K562 (cell line): ENCODE data around the gene ARHGAP35. TPM values are rescaled to one million over a fixed set of nuclear protein-coding genes. Genes with fewer than 3 reads are reported as not detected.

ENCODE experiments used
- ATAC-seq: fragments of 200-7000 bp; cut with Tn5 transposase; 3 replicates; pipeline ENCODE4 v1.9.1; 2020; ENCODE audit warnings: moderate library complexity
- BruUV-seq: library from RNA; stranded (reverse); fragments of 400-500 nt; replicated peaks from 2 replicates; lab custom pipeline; 2021; lab: Mats Ljungman, UMichigan
- CTCF ChIA-PET: fragments of 300-600 bp; formaldehyde crosslinking; extraction: SDS; loops from one replicate; lab custom pipeline; 2021; ENCODE audit warnings: low intra/inter-chr PET ratio; lab: Yijun Ruan, JAX
- POLR2A ChIA-PET: fragments of 300-600, 350-650 bp; sonication (Branson Sonifier 250); formaldehyde crosslinking; extraction: SDS; loops from one replicate; lab custom pipeline; 2021; ENCODE audit warnings: antibody characterized with exemption, inconsistent platforms; lab: Yijun Ruan, JAX
- DNase-seq, 4 experiments: peaks; one replicate each; pipeline versions ENCODE4 v3.0.0 to v3.0.0-alpha.2; 2011 to 2018; ENCODE audit warnings: low spot score in 3 of 4, mixed read lengths in 3 of 4; ENCODE audit errors: extremely low read depth in 1 of 4
- FAIRE-seq: peaks from 2 replicates; lab custom pipeline; 2011; peaks lifted over from hg19 to GRCh38; lab: Jason Lieb, UNC
- H2AFZ ChIP-seq: 2 replicates; pipeline ENCODE4 v1.6.0; 2011; ENCODE audit warnings: low read depth, low read length, control low read depth, inconsistent platforms
- H3K27ac ChIP-seq: fragments of 200-600 bp; 3 replicates; pipeline ENCODE4 v1.8.0; 2011; ENCODE audit warnings: low read depth, mild to moderate bottlenecking, control low read depth, inconsistent platforms, low read length, moderate library complexity, mixed read lengths; ENCODE audit errors: extremely low read depth
- H3K27me3 ChIP-seq, 2 experiments: fragments of 300-600 bp in 1 of 2; 2 replicates in 1 of 2; 3 replicates in 1 of 2; pipeline versions ENCODE4 v1.6.0 to v1.8.0; 2011; ENCODE audit warnings: inconsistent platforms in 2 of 2, low read length in 2 of 2, mild to moderate bottlenecking in 1 of 2, mixed read lengths in 1 of 2, moderate library complexity in 1 of 2; ENCODE audit not compliant: control insufficient read depth in 2 of 2, insufficient read depth in 2 of 2
- H3K36me3 ChIP-seq: fragments of 300-600 bp; 3 replicates; pipeline ENCODE4 v1.8.0; 2011; ENCODE audit warnings: mild to moderate bottlenecking, low read length, inconsistent platforms; ENCODE audit not compliant: control insufficient read depth, insufficient read depth
- H3K4me1 ChIP-seq, 2 experiments: fragments of 200-600 bp in 1 of 2; replicated peaks in 1 of 2; 2 replicates in 1 of 2; 3 replicates in 1 of 2; pipeline versions ENCODE4 v1.5.1 to v1.8.0; 2011; ENCODE audit warnings: inconsistent platforms in 2 of 2, low read length in 2 of 2, mild to moderate bottlenecking in 1 of 2, mixed read lengths in 1 of 2, moderate library complexity in 1 of 2; ENCODE audit not compliant: control insufficient read depth in 2 of 2, insufficient read depth in 2 of 2
- H3K4me2 ChIP-seq: 2 replicates; pipeline ENCODE4 v1.6.1; 2011; ENCODE audit warnings: low read length, control low read depth, inconsistent platforms, mixed read lengths; ENCODE audit not compliant: insufficient read depth
- H3K4me3 ChIP-seq: fragments of 200-600 bp; sonication (generic), shearing (Covaris generic); 2 replicates; pipeline ENCODE4 v1.5.1; 2016; ENCODE audit warnings: control low read depth, inconsistent platforms
- H3K79me2 ChIP-seq: fragments of 200-600 bp; 3 replicates; pipeline ENCODE4 v1.8.0; 2011; ENCODE audit warnings: low read length, inconsistent platforms; ENCODE audit not compliant: control insufficient read depth, insufficient read depth
- H3K9ac ChIP-seq, 2 experiments: 2 replicates each; pipeline versions ENCODE4 v1.6.0 to v1.6.1; 2011; ENCODE audit warnings: low read depth in 2 of 2, low read length in 2 of 2, control low read depth in 1 of 2, inconsistent platforms in 1 of 2, mild to moderate bottlenecking in 1 of 2, mixed read lengths in 1 of 2; ENCODE audit not compliant: insufficient read depth in 1 of 2
- H3K9me1 ChIP-seq: one replicate; pipeline ENCODE4 v1.6.0; 2011; ENCODE audit warnings: inconsistent platforms, mild to moderate bottlenecking, low read length, moderate library complexity; ENCODE audit not compliant: control insufficient read depth, insufficient read depth
- H3K9me3 ChIP-seq: replicated peaks from 2 replicates; pipeline ENCODE4 v1.5.1; 2011; ENCODE audit warnings: low read depth, low read length, inconsistent platforms; ENCODE audit not compliant: control insufficient read depth, insufficient read depth
- H4K20me1 ChIP-seq: replicated peaks from 2 replicates; pipeline ENCODE4 v1.6.1; 2011; ENCODE audit warnings: low read length, inconsistent platforms, mixed read lengths; ENCODE audit not compliant: control insufficient read depth, insufficient read depth
- HDAC3 ChIP-seq: fragments of 450-650 bp; IDR thresholded peaks from 2 replicates; pipeline ENCODE4 v1.6.1; 2018; ENCODE audit warnings: borderline replicate concordance, mild to moderate bottlenecking, moderate library complexity; ENCODE audit not compliant: partially characterized antibody
- KDM4B ChIP-seq, 2 experiments: fragments of 450-650 bp in 1 of 2; sonication (generic) in 1 of 2; IDR thresholded peaks; 2 replicates each; pipeline ENCODE4 v1.6.1; 2016 to 2017; ENCODE audit warnings: borderline replicate concordance in 2 of 2, antibody characterized with exemption in 1 of 2, low read depth in 1 of 2, mild to moderate bottlenecking in 1 of 2
- NFXL1 ChIP-seq: fragments of 450-650 bp; formaldehyde crosslinking; IDR thresholded peaks from 2 replicates; pipeline ENCODE4 v1.4.0; 2021; ENCODE audit warnings: mild to moderate bottlenecking
- POLR3G ChIP-seq: IDR thresholded peaks from 2 replicates; pipeline ENCODE4 v1.6.1; 2011; ENCODE audit not compliant: insufficient read length, insufficient replicate concordance; ENCODE audit errors: extremely low read depth
- SLC30A9 ChIP-seq: fragments of 250-450 bp; sonication (Bioruptor Pico); IDR thresholded peaks from 2 replicates; pipeline ENCODE4 v1.8.0; 2022; ENCODE audit warnings: mild to moderate bottlenecking, moderate library complexity
- SP1 ChIP-seq: sonication (generic); formaldehyde crosslinking; IDR thresholded peaks from 2 replicates; pipeline ENCODE4 v1.8.1; 2022; ENCODE audit warnings: mild to moderate bottlenecking, missing genetic modification reagents
- ZNF696 ChIP-seq: fragments of 250-450 bp; sonication (Bioruptor Pico); conservative IDR thresholded peaks from 2 replicates; pipeline ENCODE4 v1.4.0; 2020; ENCODE audit warnings: mild to moderate bottlenecking, moderate library complexity
- WGBS: fragments of 100-300 bp; shearing (Covaris generic); methylation state at CpG from one replicate; pipeline ENCODE4 v1.1.6; 2016; ENCODE audit warnings: low coverage, mixed read lengths; ENCODE audit not compliant: insufficient coverage; ENCODE audit errors: missing lambda C conversion rate; 5-methylcytosine and 5-hydroxymethylcytosine counted together
- in situ Hi-C: fragments of 300-500 bp; cut with MboI; formaldehyde crosslinking; loops from 4 replicates; pipeline ENCODE4 v1.15.0; 2018; ENCODE audit warnings: inconsistent platforms, mixed read lengths
- intact Hi-C: fragments of 100-400 bp; cut with micrococcal nuclease; formaldehyde crosslinking; loops from 2 replicates; pipeline ENCODE4 v1.14.2; 2022
- polyA plus RNA-seq, 8 experiments: library from polyadenylated mRNA; depleted of rRNA in 4 of 8; stranded (reverse) in 5 of 8; unstranded in 3 of 8; fragments of >200 nt; fragmentation: Nextera tagmentation in 2 of 8; fragmentation: Illumina TruSeq in 1 of 8; extraction: Ambion mirVana in 2 of 8; extraction: Trizol in 1 of 8; gene quantifications; 2 replicates each; pipeline versions ENCODE4 v1.2.1 to v1.2.3, GENCODE V29; 2011 to 2014; ENCODE audit warnings: inconsistent platforms in 1 of 8, missing spikeins in 1 of 8
- total RNA-seq, 7 experiments: library from RNA; depleted of rRNA in 6 of 7; stranded (reverse); fragments of >200 nt in 6 of 7; fragmentation: Illumina TruSeq in 2 of 7; extraction: Trizol in 2 of 7; gene quantifications; 2 replicates each; pipeline versions ENCODE4 v1.2.1 to v1.2.3, GENCODE V29; 2011 to 2021; ENCODE audit warnings: low replicate concordance in 1 of 7
- TF ChIP-seq, protein P1 (sequence below), 2 experiments: fragments of 450-650 bp; formaldehyde crosslinking in 1 of 2; IDR thresholded peaks; 2 replicates each; pipeline versions ENCODE4 v1.4.0 to v1.6.1; 2014 to 2020; ENCODE audit warnings: mild to moderate bottlenecking in 2 of 2, borderline replicate concordance in 1 of 2, low read depth in 1 of 2
- TF ChIP-seq, protein P2 (sequence below), 3 experiments: fragments of 200-800 bp in 1 of 3; sonication (Bioruptor generic) in 1 of 3; sonication (generic) in 1 of 3; formaldehyde crosslinking in 1 of 3; IDR thresholded peaks; 2 replicates each; pipeline versions ENCODE4 v1.6.1 to v1.8.0; 2016 to 2022; ENCODE audit warnings: mild to moderate bottlenecking in 2 of 3, missing compliant biosample characterization in 2 of 3, missing genetic modification characterization in 2 of 3, missing genetic modification reagents in 1 of 3
- TF ChIP-seq, protein P3 (sequence below): fragments of 200-400 bp; formaldehyde crosslinking; IDR thresholded peaks from 2 replicates; pipeline ENCODE4 v1.6.1; 2017; ENCODE audit warnings: mild to moderate bottlenecking, low read depth, low read length, moderate library complexity

The ARHGAP35 gene
- total and polyA plus RNA-seq, 9 of the 15 experiments (the other 6 are each of a cell fraction or from before 2014, with no cell fraction given): 0.27 to 26.4 (median 10.2) TPM

DNA sequence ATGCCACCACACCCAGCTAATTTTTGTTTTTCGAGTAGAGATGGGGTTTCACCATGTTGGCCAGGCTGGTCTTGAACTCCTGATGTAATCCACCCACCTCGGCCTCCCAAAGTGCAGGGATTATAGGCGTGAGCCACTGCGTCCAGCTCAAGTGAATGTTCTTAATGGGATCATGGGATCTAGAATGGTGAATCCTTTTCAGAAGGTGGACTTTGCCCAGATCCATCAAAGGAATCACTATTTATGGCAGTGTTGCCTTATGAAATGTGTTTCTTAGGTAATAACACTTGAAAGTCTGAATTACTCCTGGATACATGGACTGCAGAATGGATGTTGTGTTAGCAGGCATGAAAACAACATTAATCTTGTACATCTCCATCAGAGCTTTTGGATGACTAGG is 20.3 kb downstream of the ARHGAP35 start:
- Histone ChIP-seq H3K27ac (no peak overlapping the region), H4K20me1 (no peaks in the 10 kb centered on the region), H3K9me3 (no peaks in the 10 kb centered on the region), H3K79me2 (peaks cover 25% of the 10 kb centered on the region), H2AFZ (no peak overlapping the region), H3K9me1 (no peaks in the 10 kb centered on the region), H3K4me2 (no peak overlapping the region), H3K36me3 (no peaks in the 10 kb centered on the region), H3K27me3 (no peaks in the 10 kb centered on the region), H3K4me1 (no peaks in the 10 kb centered on the region; a peak in 1 of 5 replicates), H3K4me3 (no peak overlapping the region), H3K9ac (no peak overlapping the region)
- ATAC-seq (no peak), FAIRE-seq (no peak), DNase-seq (no peak)
- 92% methylated on average over 4 of the region's 4 CpGs for WGBS
- in situ Hi-C loops: no loop called here
- ChIA-PET CTCF (no interaction called here), POLR2A (interaction anchor here (1.5 to 2.1 kb wide), 4 partner anchors 8 to 19 kb away, joined by 6 to 11 read pairs (median 6); no protein-coding TSS in a partner anchor)
- intact Hi-C loops: no loop called here
- BruUV-seq: no TSS peak
- TF ChIP-seq SLC30A9 (CRISPR knock-in tag) (no peak), KDM4B (IDR thresholded peaks at IDR 0.05; ENCODE audit: borderline replicate concordance in 2 of 2, low read depth in 1 of 2) (no peak), HDAC3 (no peak), POLR3G (no peak), SP1 (CRISPR knock-in tag) (no peak), NFXL1 (CRISPR knock-in tag) (no peak), ZNF696 (no peak)
- TF ChIP-seq, protein P1, sequence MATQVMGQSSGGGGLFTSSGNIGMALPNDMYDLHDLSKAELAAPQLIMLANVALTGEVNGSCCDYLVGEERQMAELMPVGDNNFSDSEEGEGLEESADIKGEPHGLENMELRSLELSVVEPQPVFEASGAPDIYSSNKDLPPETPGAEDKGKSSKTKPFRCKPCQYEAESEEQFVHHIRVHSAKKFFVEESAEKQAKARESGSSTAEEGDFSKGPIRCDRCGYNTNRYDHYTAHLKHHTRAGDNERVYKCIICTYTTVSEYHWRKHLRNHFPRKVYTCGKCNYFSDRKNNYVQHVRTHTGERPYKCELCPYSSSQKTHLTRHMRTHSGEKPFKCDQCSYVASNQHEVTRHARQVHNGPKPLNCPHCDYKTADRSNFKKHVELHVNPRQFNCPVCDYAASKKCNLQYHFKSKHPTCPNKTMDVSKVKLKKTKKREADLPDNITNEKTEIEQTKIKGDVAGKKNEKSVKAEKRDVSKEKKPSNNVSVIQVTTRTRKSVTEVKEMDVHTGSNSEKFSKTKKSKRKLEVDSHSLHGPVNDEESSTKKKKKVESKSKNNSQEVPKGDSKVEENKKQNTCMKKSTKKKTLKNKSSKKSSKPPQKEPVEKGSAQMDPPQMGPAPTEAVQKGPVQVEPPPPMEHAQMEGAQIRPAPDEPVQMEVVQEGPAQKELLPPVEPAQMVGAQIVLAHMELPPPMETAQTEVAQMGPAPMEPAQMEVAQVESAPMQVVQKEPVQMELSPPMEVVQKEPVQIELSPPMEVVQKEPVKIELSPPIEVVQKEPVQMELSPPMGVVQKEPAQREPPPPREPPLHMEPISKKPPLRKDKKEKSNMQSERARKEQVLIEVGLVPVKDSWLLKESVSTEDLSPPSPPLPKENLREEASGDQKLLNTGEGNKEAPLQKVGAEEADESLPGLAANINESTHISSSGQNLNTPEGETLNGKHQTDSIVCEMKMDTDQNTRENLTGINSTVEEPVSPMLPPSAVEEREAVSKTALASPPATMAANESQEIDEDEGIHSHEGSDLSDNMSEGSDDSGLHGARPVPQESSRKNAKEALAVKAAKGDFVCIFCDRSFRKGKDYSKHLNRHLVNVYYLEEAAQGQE (IDR thresholded peaks at IDR 0.05; ENCODE audit: borderline replicate concordance): no peak
- TF ChIP-seq, protein P1 (CRISPR knock-in tag; IDR thresholded peaks at IDR 0.05; ENCODE audit: low read depth): no peak
- TF ChIP-seq, protein P2, sequence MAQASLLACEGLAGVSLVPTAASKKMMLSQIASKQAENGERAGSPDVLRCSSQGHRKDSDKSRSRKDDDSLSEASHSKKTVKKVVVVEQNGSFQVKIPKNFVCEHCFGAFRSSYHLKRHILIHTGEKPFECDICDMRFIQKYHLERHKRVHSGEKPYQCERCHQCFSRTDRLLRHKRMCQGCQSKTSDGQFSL (CRISPR knock-in tag; IDR thresholded peaks at IDR 0.05): no peak
- TF ChIP-seq, protein P2 (tag; IDR thresholded peaks at IDR 0.05): no peak
- TF ChIP-seq, protein P3, sequence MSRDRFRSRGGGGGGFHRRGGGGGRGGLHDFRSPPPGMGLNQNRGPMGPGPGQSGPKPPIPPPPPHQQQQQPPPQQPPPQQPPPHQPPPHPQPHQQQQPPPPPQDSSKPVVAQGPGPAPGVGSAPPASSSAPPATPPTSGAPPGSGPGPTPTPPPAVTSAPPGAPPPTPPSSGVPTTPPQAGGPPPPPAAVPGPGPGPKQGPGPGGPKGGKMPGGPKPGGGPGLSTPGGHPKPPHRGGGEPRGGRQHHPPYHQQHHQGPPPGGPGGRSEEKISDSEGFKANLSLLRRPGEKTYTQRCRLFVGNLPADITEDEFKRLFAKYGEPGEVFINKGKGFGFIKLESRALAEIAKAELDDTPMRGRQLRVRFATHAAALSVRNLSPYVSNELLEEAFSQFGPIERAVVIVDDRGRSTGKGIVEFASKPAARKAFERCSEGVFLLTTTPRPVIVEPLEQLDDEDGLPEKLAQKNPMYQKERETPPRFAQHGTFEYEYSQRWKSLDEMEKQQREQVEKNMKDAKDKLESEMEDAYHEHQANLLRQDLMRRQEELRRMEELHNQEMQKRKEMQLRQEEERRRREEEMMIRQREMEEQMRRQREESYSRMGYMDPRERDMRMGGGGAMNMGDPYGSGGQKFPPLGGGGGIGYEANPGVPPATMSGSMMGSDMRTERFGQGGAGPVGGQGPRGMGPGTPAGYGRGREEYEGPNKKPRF: no peak
